DND-41 (cell line): ENCODE results near the gene ITGB5.

Source experiments
- ATAC-seq: fragments of 200-7000 bp; cut with Tn5 transposase; 3 replicates; pipeline ENCODE4 v1.9.1; 2021; ENCODE audit warnings: low read depth; ENCODE audit not compliant: insufficient read depth
- DNase-seq: peaks from one replicate; pipeline ENCODE4 v3.0.0-alpha.2; 2020
- H2AFZ ChIP-seq: 2 replicates; pipeline ENCODE4 v1.6.0; 2012; ENCODE audit warnings: low read depth, low read length
- H3K27ac ChIP-seq: 2 replicates; pipeline ENCODE4 v1.5.1; 2012; ENCODE audit warnings: low read length, inconsistent platforms
- H3K27me3 ChIP-seq: fragments of 200-600 bp; sonication (generic); 2 replicates; pipeline ENCODE4 v1.6.0; 2012; ENCODE audit warnings: low read length, mild to moderate bottlenecking, inconsistent platforms; ENCODE audit not compliant: insufficient read depth, poor library complexity
- H3K36me3 ChIP-seq: 2 replicates; pipeline ENCODE4 v1.5.1; 2012; ENCODE audit warnings: low read length, inconsistent platforms; ENCODE audit not compliant: insufficient read depth
- H3K4me1 ChIP-seq: 2 replicates; pipeline ENCODE4 v1.5.1; 2012; ENCODE audit warnings: mild to moderate bottlenecking, low read length; ENCODE audit not compliant: insufficient read depth
- H3K4me2 ChIP-seq: 2 replicates; pipeline ENCODE4 v1.6.0; 2012; ENCODE audit warnings: mild to moderate bottlenecking, moderate library complexity, low read length, inconsistent platforms; ENCODE audit not compliant: insufficient read depth
- H3K4me3 ChIP-seq, 2 experiments: fragments of 200-600 bp in 1 of 2; shearing (Covaris generic) in 1 of 2; 2 replicates each; pipeline ENCODE4 v1.5.1; 2012 to 2016; ENCODE audit warnings: inconsistent platforms in 2 of 2, low read length in 2 of 2, mild to moderate bottlenecking in 2 of 2, low read depth in 1 of 2, moderate library complexity in 1 of 2
- H3K79me2 ChIP-seq: 2 replicates; pipeline ENCODE4 v1.6.0; 2012; ENCODE audit warnings: low read length, inconsistent platforms; ENCODE audit not compliant: insufficient read depth
- H3K9ac ChIP-seq: 2 replicates; pipeline ENCODE4 v1.6.0; 2012; ENCODE audit warnings: low read depth, mild to moderate bottlenecking, inconsistent platforms, low read length, moderate library complexity
- H3K9me3 ChIP-seq: 2 replicates; pipeline ENCODE4 v1.5.1; 2012; ENCODE audit warnings: low read length, moderate library complexity, mild to moderate bottlenecking, inconsistent platforms; ENCODE audit not compliant: insufficient read depth, severe bottlenecking
- H4K20me1 ChIP-seq: 2 replicates; pipeline ENCODE4 v1.6.0; 2012; ENCODE audit warnings: low read length; ENCODE audit not compliant: insufficient read depth
- EZH2 ChIP-seq: IDR thresholded peaks from 3 replicates; pipeline ENCODE4 v1.6.1; 2012; ENCODE audit warnings: borderline replicate concordance, low read depth, mild to moderate bottlenecking, moderate library complexity, low read length, inconsistent platforms; ENCODE audit not compliant: severe bottlenecking
- TF ChIP-seq, protein P1 (sequence below): IDR thresholded peaks from 2 replicates; pipeline ENCODE4 v1.5.1; 2012; ENCODE audit warnings: borderline replicate concordance, low read length, moderate library complexity, mild to moderate bottlenecking; ENCODE audit not compliant: poor library complexity, severe bottlenecking; ENCODE audit errors: extremely low read depth

The ITGB5 gene

DNA sequence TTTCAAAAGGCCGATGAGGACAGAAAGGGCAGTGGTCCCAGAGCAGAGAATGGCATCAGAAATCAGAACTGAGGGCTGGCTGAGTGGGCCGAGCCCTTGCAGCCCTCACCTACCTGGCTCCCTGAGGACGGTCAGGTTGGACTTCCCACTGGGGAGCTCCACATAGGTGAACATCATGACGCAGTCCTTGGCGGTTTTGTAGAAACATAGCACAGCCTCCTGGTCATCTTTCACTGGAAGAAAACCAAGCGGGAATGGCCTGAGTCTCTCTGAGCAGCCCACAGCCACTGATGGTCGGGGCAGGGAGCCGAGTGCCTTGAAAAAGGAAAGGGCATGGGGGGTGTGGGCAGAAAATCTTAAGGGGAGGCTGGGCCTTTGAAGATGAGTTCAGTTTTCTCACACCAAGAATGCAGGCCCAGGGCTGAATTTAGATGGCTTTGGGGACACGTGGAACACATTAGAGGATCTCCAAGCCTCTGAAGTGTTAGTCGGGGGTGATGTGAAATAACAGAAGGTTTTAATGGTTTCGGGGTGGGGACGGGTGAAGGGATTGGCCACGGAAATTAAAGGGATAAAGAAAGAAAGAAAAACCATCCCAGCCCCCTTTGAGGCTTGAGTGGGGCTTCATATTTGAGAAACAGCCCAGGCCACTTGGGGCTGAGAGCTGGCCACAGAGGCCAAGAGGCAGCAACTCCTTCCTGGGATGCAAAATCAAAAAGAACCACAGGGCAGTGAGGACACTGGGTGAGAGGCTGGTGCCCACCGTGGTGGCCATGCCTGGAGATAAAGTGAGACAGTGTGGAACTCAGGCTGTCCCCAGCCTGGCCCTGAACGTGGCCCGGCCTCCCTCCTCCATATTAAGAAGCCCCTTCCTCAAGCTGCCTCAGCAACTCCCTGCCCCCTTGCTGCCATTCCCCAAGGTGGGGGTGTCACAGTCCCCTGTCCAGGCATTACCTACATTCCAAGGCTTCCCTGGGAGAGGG is 120.8 kb downstream of the ITGB5 start:
- no peak overlapping the region; the same call in 1 of the 2 replicates for H2AFZ ChIP-seq
- no peaks in the 10 kb centered on the region for H3K36me3 ChIP-seq
- H3K79me2 ChIP-seq: no peaks in the 10 kb centered on the region
- H3K4me3 ChIP-seq: no peak overlapping the region
- no peak for ATAC-seq
- peaks cover 3% of the 10 kb centered on the region for H3K4me1 ChIP-seq
- no peak overlapping the region for H3K4me2 ChIP-seq
- H3K27me3 ChIP-seq: no peaks in the 10 kb centered on the region
- H3K9ac ChIP-seq: no peak overlapping the region
- H3K27ac ChIP-seq: no peak overlapping the region
- DNase-seq: no peak
- H3K9me3 ChIP-seq: no peaks in the 10 kb centered on the region
- no peak for TF ChIP-seq EZH2
- TF ChIP-seq, protein P1, sequence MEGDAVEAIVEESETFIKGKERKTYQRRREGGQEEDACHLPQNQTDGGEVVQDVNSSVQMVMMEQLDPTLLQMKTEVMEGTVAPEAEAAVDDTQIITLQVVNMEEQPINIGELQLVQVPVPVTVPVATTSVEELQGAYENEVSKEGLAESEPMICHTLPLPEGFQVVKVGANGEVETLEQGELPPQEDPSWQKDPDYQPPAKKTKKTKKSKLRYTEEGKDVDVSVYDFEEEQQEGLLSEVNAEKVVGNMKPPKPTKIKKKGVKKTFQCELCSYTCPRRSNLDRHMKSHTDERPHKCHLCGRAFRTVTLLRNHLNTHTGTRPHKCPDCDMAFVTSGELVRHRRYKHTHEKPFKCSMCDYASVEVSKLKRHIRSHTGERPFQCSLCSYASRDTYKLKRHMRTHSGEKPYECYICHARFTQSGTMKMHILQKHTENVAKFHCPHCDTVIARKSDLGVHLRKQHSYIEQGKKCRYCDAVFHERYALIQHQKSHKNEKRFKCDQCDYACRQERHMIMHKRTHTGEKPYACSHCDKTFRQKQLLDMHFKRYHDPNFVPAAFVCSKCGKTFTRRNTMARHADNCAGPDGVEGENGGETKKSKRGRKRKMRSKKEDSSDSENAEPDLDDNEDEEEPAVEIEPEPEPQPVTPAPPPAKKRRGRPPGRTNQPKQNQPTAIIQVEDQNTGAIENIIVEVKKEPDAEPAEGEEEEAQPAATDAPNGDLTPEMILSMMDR: no peak
- no peaks in the 10 kb centered on the region for H4K20me1 ChIP-seq

DNA sequence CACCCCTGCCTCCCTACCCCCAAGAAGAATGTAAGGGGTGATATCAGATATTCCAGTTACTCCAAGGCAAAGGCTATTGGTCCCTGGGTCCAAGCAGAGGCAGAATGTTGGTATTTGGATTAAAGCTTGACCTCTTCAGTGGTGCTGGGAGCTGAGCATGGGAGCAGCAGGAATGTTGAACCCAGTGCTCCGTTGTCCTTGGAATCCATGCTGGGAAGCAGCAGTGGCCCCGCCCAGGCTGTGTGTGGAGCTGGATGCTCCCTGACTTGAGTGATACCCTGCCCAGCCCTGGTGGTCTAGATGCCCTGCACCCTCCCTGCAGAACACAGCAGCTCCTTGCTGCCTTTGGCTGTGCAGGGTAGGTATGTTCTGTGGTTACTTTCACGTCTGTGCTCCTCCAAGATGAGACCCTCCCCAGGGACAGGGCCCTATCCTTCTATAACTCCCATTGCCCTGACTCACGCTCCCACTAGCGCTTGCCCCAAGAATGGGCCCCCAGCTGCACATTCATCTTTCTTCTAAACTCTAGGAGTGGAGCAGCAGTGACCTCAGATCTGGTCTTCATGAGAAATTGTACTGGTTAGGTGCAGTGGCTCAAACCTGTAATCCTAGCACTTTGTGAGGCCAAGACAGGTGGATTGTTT is 121.8 kb downstream of the ITGB5 start:
- H3K4me3 ChIP-seq: no peak overlapping the region

DNA sequence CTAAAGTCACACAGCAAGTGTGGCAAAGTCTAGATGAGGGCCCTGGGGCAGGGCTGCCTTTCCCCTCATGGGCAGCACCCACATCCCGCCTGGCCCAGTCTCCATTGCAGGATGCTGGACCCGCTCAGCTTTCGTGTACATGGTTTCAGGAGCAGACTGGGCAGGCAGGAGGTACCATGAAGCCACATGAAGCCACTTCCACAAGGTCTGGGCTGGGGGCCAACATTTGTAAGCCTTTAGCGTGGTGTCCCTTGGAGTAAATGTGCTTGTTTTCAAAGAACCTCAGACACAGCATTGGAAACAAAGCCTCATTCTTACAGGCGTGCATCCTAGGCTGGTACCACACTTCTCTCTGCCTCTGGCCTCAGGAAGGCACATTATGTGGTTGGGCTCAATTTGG is 122.4 kb downstream of the ITGB5 start:
- no peaks in the 10 kb centered on the region for H4K20me1 ChIP-seq
- DNase-seq: no peak
- H3K79me2 ChIP-seq: no peaks in the 10 kb centered on the region

More for the DNA sequence above, 121.8 kb downstream of the ITGB5 start:
- no peak for TF ChIP-seq EZH2
- peaks cover 7% of the 10 kb centered on the region for H3K4me1 ChIP-seq
- no peak overlapping the region for H3K27ac ChIP-seq
- no peaks in the 10 kb centered on the region for H3K27me3 ChIP-seq
- ATAC-seq (no peak), DNase-seq (no peak)
- H4K20me1 ChIP-seq: no peaks in the 10 kb centered on the region
- H3K4me2 ChIP-seq: no peak overlapping the region
- no peaks in the 10 kb centered on the region for H3K79me2 ChIP-seq
- no peak overlapping the region for H3K9ac ChIP-seq
- no peak overlapping the region for H2AFZ ChIP-seq
- H3K9me3 ChIP-seq: no peaks in the 10 kb centered on the region
- H3K36me3 ChIP-seq: no peaks in the 10 kb centered on the region

More for the DNA sequence above, 122.4 kb downstream of the ITGB5 start:
- Histone ChIP-seq H3K4me2 (no peak overlapping the region), H2AFZ (no peak overlapping the region), H3K27ac (no peak overlapping the region), H3K4me3 (no peak overlapping the region), H3K4me1 (peaks cover 7% of the 10 kb centered on the region), H3K36me3 (no peaks in the 10 kb centered on the region), H3K27me3 (no peaks in the 10 kb centered on the region), H3K9me3 (no peaks in the 10 kb centered on the region), H3K9ac (no peak overlapping the region)
- ATAC-seq: no peak
- no peak for TF ChIP-seq EZH2
- TF ChIP-seq, protein P1: no peak
